SK-N-SH (cell line): ENCODE data around the gene TXNRD1. TPM values are rescaled to one million over a fixed set of nuclear protein-coding genes. Genes with fewer than 3 reads are reported as not detected.

Experiments
- CTCF ChIA-PET: fragments of 300-600, 350-600 bp; formaldehyde crosslinking; extraction: SDS; loops from one replicate; lab custom pipeline; 2021; lab: Yijun Ruan, JAX
- POLR2A ChIA-PET: fragments of 350-600 bp; sonication (Branson Sonifier 250); formaldehyde crosslinking; extraction: SDS; loops from one replicate; lab custom pipeline; 2020; ENCODE audit warnings: antibody characterized with exemption, inconsistent platforms; lab: Yijun Ruan, JAX
- DNase-seq: peaks from one replicate; pipeline ENCODE4 v3.0.0; 2012
- H2AFZ ChIP-seq: fragments of 200-600 bp; sonication (generic); 2 replicates; pipeline ENCODE4 v1.8.1; 2016; ENCODE audit warnings: antibody characterized with exemption, mild to moderate bottlenecking, low read depth
- H3F3A ChIP-seq: fragments of 200-600 bp; sonication (generic); replicated peaks from 2 replicates; pipeline ENCODE3; 2016; ENCODE audit warnings: antibody characterized with exemption, mild to moderate bottlenecking; ENCODE audit not compliant: insufficient read depth
- H3K27ac ChIP-seq, 2 experiments: fragments of 200-500 bp in 1 of 2; fragments of 200-600 bp in 1 of 2; sonication (Bioruptor generic) in 1 of 2; sonication (generic), shearing (Covaris generic) in 1 of 2; 2 replicates each; pipeline versions ENCODE4 v1.5.1 to v1.6.1; 2014 to 2016; ENCODE audit warnings: low read depth in 2 of 2, inconsistent platforms in 1 of 2, low read length in 1 of 2, mild to moderate bottlenecking in 1 of 2, mixed read lengths in 1 of 2
- H3K27me3 ChIP-seq: fragments of 200-600 bp; sonication (generic), shearing (Covaris generic); 2 replicates; pipeline ENCODE4 v1.6.1; 2016; ENCODE audit warnings: mixed run types; ENCODE audit not compliant: insufficient read depth
- H3K36me3 ChIP-seq, 2 experiments: fragments of 200-500 bp in 1 of 2; fragments of 200-600 bp in 1 of 2; sonication (Bioruptor generic) in 1 of 2; sonication (generic) in 1 of 2; replicated peaks in 1 of 2; 2 replicates each; pipeline versions ENCODE3 to v1.5.1; 2014 to 2016; ENCODE audit warnings: low read length in 1 of 2, mild to moderate bottlenecking in 1 of 2; ENCODE audit not compliant: insufficient read depth in 2 of 2, control insufficient read depth in 1 of 2
- H3K4me1 ChIP-seq, 2 experiments: fragments of 200-500 bp in 1 of 2; fragments of 200-600 bp in 1 of 2; sonication (Bioruptor generic) in 1 of 2; sonication (generic), shearing (Covaris generic) in 1 of 2; 2 replicates each; pipeline versions ENCODE4 v1.5.1 to v1.6.1; 2014 to 2016; ENCODE audit warnings: low read depth in 1 of 2, low read length in 1 of 2, mixed run types in 1 of 2; ENCODE audit not compliant: insufficient read depth in 2 of 2, control insufficient read depth in 1 of 2
- H3K4me2 ChIP-seq: fragments of 200-600 bp; sonication (generic), shearing (Covaris generic); 2 replicates; pipeline ENCODE4 v1.6.1; 2017; ENCODE audit warnings: mixed run types
- H3K4me3 ChIP-seq, 2 experiments: fragments of 200-500 bp in 1 of 2; fragments of 200-600 bp in 1 of 2; sonication (Bioruptor generic) in 1 of 2; sonication (generic), shearing (Covaris generic) in 1 of 2; 2 replicates each; pipeline versions ENCODE4 v1.5.1 to v1.8.1; 2014 to 2016; ENCODE audit warnings: low read depth in 2 of 2, inconsistent platforms in 1 of 2, low read length in 1 of 2, mild to moderate bottlenecking in 1 of 2, mixed read lengths in 1 of 2, moderate library complexity in 1 of 2
- H3K79me2 ChIP-seq: fragments of 200-600 bp; sonication (generic); 2 replicates; pipeline ENCODE4 v1.8.1; 2017; ENCODE audit warnings: mild to moderate bottlenecking; ENCODE audit not compliant: insufficient read depth
- H3K9ac ChIP-seq: fragments of 200-600 bp; sonication (generic); 2 replicates; pipeline ENCODE4 v1.6.1; 2017; ENCODE audit warnings: mixed run types
- H3K9me2 ChIP-seq: fragments of 200-600 bp; sonication (generic); 2 replicates; pipeline ENCODE4 v1.6.1; 2017; ENCODE audit warnings: mixed run types
- H3K9me3 ChIP-seq: fragments of 200-600 bp; sonication (generic); 2 replicates; pipeline ENCODE4 v1.6.1; 2017; ENCODE audit warnings: mixed run types, mild to moderate bottlenecking, moderate library complexity
- H4K20me1 ChIP-seq: fragments of 200-600 bp; sonication (generic); 2 replicates; pipeline ENCODE4 v1.6.1; 2017; ENCODE audit warnings: mild to moderate bottlenecking, mixed run types; ENCODE audit not compliant: insufficient read depth
- CHD2 ChIP-seq: fragments of 150-350 bp; IDR thresholded peaks from 2 replicates; pipeline ENCODE4 v1.6.1; 2018; ENCODE audit warnings: low read length; ENCODE audit not compliant: partially characterized antibody
- EP300 ChIP-seq, 2 experiments: IDR thresholded peaks; 2 replicates each; pipeline versions ENCODE4 v1.4.0 to v1.6.1; 2012; ENCODE audit warnings: borderline replicate concordance in 1 of 2, low read depth in 1 of 2, low read length in 1 of 2
- FOSL2 ChIP-seq: IDR thresholded peaks from 2 replicates; pipeline ENCODE4 v1.4.0; 2012; ENCODE audit warnings: low read depth, mild to moderate bottlenecking, moderate library complexity, borderline replicate concordance
- FOXM1 ChIP-seq: IDR thresholded peaks from 2 replicates; pipeline ENCODE4 v1.4.0; 2012; ENCODE audit warnings: low read depth, mild to moderate bottlenecking
- GATA2 ChIP-seq: sonication (generic); formaldehyde crosslinking; IDR thresholded peaks from 2 replicates; pipeline ENCODE4 v1.5.0; 2020; ENCODE audit warnings: mild to moderate bottlenecking, missing genetic modification reagents
- IRF3 ChIP-seq: fragments of 150-350 bp; IDR thresholded peaks from 2 replicates; pipeline ENCODE4 v1.6.1; 2016; ENCODE audit warnings: mild to moderate bottlenecking, low read depth, low read length
- JUND ChIP-seq: IDR thresholded peaks from 2 replicates; pipeline ENCODE4 v1.4.0; 2012
- MXI1 ChIP-seq: IDR thresholded peaks from 2 replicates; pipeline ENCODE4 v1.6.1; 2012; ENCODE audit warnings: mild to moderate bottlenecking, low read depth, low read length, improper control_type of control experiment
- NFIC ChIP-seq: IDR thresholded peaks from 2 replicates; pipeline ENCODE4 v1.4.0; 2012; ENCODE audit warnings: borderline replicate concordance
- NRF1 ChIP-seq: IDR thresholded peaks from 2 replicates; pipeline ENCODE4 v1.6.1; 2012; ENCODE audit warnings: low read depth, mild to moderate bottlenecking, low read length
- POLR2AphosphoS5 ChIP-seq: IDR thresholded peaks from 2 replicates; pipeline ENCODE4 v1.6.1; 2012; ENCODE audit warnings: low read depth, low read length
- REST ChIP-seq: IDR thresholded peaks from 2 replicates; pipeline ENCODE4 v1.6.1; 2012; ENCODE audit warnings: mild to moderate bottlenecking, low read depth, low read length, moderate library complexity
- TAF1 ChIP-seq: IDR thresholded peaks from 2 replicates; pipeline ENCODE4 v1.6.1; 2012; ENCODE audit warnings: low read depth, mild to moderate bottlenecking, low read length, moderate library complexity, borderline replicate concordance
- TEAD4 ChIP-seq: IDR thresholded peaks from 2 replicates; pipeline ENCODE4 v1.4.0; 2012; ENCODE audit warnings: mild to moderate bottlenecking, borderline replicate concordance; ENCODE audit not compliant: insufficient read depth
- YY1 ChIP-seq: IDR thresholded peaks from 2 replicates; pipeline ENCODE4 v1.4.0; 2012; ENCODE audit warnings: low read depth, mild to moderate bottlenecking
- WGBS: methylation state at CpG from one replicate; pipeline ENCODE4 v1.1.6; 2017; ENCODE audit warnings: low lambda C conversion rate; 5-methylcytosine and 5-hydroxymethylcytosine counted together
- polyA plus RNA-seq, 3 experiments: library from polyadenylated mRNA; depleted of rRNA; stranded (reverse); fragments of >200 nt; gene quantifications; 2 replicates each; pipeline ENCODE4 v1.2.3, GENCODE V29; 2012
- TF ChIP-seq, protein P1 (sequence below): IDR thresholded peaks from 2 replicates; pipeline ENCODE4 v1.4.0; 2012; ENCODE audit warnings: low read depth, borderline replicate concordance
- TF ChIP-seq, protein P2 (sequence below): fragments of 150-350 bp; IDR thresholded peaks from 2 replicates; pipeline ENCODE4 v1.6.1; 2017; ENCODE audit warnings: antibody characterized with exemption, low read length, low read depth, borderline replicate concordance
- TF ChIP-seq, protein P3 (sequence below): IDR thresholded peaks from 2 replicates; pipeline ENCODE4; 2012
- TF ChIP-seq, protein P4 (sequence below): fragments of 200-600 bp; sonication (generic); IDR thresholded peaks from 2 replicates; pipeline ENCODE4 v1.6.1; 2017; ENCODE audit warnings: antibody characterized with exemption, mild to moderate bottlenecking, moderate library complexity

TXNRD1 gene
- polyA plus RNA-seq, 1 of the 3 experiments (the other 2 are of a cell fraction), result 143 TPM

DNA sequence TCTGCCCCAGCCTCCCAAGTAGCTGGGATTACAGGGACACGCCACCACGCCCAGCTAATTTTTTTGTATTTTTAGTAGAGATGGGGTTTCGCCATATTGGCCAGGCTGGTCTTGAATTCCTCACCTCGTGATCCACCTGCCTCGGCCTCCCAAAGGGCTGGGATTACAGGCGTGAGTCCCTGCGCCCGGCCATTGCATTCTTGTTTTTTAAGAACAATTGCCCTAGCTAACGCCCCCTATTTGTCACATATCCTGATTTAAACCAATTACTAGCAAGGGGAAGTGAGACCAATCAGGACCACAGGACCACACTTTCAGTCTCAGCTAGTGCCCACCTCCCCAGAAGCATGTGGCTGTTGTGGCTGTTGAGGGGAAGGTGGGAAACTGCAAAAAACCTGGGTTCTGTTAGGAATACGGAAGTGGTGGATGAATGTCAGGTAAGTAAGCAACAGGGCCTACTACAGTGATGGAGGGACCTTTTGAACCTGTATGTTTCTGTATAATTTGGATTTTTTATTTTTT lies 39.8 kb upstream of the TXNRD1 start:
- CTCF ChIA-PET, result interaction anchor here (1.2 kb wide), 1 partner anchor 9 kb away, joined by 4 read pairs; no protein-coding TSS in a partner anchor
- H3K9me2 ChIP-seq, result no peaks in the 10 kb centered on the region
- no peak for DNase-seq
- H3K4me1 ChIP-seq, result peaks cover 8 to 9% of the 10 kb centered on the region in 2 experiments; a peak in 2 of 4 replicates
- H3K9me3 ChIP-seq, result no peaks in the 10 kb centered on the region
- no peak overlapping the region for H3K27ac ChIP-seq
- peaks cover 22% of the 10 kb centered on the region for H3F3A ChIP-seq
- H3K79me2 ChIP-seq, result no peaks in the 10 kb centered on the region
- TF ChIP-seq, protein P1, sequence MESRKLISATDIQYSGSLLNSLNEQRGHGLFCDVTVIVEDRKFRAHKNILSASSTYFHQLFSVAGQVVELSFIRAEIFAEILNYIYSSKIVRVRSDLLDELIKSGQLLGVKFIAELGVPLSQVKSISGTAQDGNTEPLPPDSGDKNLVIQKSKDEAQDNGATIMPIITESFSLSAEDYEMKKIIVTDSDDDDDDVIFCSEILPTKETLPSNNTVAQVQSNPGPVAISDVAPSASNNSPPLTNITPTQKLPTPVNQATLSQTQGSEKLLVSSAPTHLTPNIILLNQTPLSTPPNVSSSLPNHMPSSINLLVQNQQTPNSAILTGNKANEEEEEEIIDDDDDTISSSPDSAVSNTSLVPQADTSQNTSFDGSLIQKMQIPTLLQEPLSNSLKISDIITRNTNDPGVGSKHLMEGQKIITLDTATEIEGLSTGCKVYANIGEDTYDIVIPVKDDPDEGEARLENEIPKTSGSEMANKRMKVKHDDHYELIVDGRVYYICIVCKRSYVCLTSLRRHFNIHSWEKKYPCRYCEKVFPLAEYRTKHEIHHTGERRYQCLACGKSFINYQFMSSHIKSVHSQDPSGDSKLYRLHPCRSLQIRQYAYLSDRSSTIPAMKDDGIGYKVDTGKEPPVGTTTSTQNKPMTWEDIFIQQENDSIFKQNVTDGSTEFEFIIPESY, result no peak
- TF ChIP-seq IRF3 (no peak), NRF1 (no peak), GATA2 (no peak), YY1 (no peak), EP300 (IDR thresholded peaks at IDR 0.05; ENCODE audit: borderline replicate concordance in 1 of 2, low read depth in 1 of 2, low read length in 1 of 2) (no peak), MXI1 (no peak), NFIC (no peak), TAF1 (no peak), FOXM1 (no peak), CHD2 (no peak), FOSL2 (no peak), JUND (no peak), POLR2AphosphoS5 (no peak), TEAD4 (no peak), REST (no peak)
- TF ChIP-seq, protein P2, sequence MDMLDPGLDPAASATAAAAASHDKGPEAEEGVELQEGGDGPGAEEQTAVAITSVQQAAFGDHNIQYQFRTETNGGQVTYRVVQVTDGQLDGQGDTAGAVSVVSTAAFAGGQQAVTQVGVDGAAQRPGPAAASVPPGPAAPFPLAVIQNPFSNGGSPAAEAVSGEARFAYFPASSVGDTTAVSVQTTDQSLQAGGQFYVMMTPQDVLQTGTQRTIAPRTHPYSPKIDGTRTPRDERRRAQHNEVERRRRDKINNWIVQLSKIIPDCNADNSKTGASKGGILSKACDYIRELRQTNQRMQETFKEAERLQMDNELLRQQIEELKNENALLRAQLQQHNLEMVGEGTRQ, result no peak
- TF ChIP-seq, protein P3, sequence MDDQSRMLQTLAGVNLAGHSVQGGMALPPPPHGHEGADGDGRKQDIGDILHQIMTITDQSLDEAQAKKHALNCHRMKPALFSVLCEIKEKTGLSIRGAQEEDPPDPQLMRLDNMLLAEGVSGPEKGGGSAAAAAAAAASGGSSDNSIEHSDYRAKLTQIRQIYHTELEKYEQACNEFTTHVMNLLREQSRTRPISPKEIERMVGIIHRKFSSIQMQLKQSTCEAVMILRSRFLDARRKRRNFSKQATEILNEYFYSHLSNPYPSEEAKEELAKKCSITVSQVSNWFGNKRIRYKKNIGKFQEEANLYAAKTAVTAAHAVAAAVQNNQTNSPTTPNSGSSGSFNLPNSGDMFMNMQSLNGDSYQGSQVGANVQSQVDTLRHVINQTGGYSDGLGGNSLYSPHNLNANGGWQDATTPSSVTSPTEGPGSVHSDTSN, result no peak
- TF ChIP-seq, protein P4, sequence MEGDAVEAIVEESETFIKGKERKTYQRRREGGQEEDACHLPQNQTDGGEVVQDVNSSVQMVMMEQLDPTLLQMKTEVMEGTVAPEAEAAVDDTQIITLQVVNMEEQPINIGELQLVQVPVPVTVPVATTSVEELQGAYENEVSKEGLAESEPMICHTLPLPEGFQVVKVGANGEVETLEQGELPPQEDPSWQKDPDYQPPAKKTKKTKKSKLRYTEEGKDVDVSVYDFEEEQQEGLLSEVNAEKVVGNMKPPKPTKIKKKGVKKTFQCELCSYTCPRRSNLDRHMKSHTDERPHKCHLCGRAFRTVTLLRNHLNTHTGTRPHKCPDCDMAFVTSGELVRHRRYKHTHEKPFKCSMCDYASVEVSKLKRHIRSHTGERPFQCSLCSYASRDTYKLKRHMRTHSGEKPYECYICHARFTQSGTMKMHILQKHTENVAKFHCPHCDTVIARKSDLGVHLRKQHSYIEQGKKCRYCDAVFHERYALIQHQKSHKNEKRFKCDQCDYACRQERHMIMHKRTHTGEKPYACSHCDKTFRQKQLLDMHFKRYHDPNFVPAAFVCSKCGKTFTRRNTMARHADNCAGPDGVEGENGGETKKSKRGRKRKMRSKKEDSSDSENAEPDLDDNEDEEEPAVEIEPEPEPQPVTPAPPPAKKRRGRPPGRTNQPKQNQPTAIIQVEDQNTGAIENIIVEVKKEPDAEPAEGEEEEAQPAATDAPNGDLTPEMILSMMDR, result no peak
- TF ChIP-seq, all 33 proteins: peak for 0
- POLR2A ChIA-PET, result no interaction called here
- no peaks in the 10 kb centered on the region for H3K27me3 ChIP-seq
- no peak overlapping the region for H3K9ac ChIP-seq
- no peak overlapping the region for H3K4me2 ChIP-seq
- H2AFZ ChIP-seq, result no peak overlapping the region
- no peaks in the 10 kb centered on the region for H4K20me1 ChIP-seq
- H3K4me3 ChIP-seq, result no peak overlapping the region
- WGBS, result 92% methylated on average over 10 of the region's 10 CpGs
- H3K36me3 ChIP-seq, result no peaks in the 10 kb centered on the region
